Body of pancreas (tissue), 4 donors: ENCODE data around the gene SNED1. TPM values are rescaled to one million over a fixed set of nuclear protein-coding genes. Genes with fewer than 3 reads are reported as not detected.

Experiments
- ATAC-seq: fragments of 150-250 bp; one replicate; pipeline ENCODE4 v1.9.1; 2016
- DNase-seq, 4 donors: peaks; one replicate each; pipeline ENCODE4 v3.0.0-alpha.2; 2019
- H3K27ac ChIP-seq, 4 donors: fragments of 200-600 bp; sonication (generic); 1 replicate in 3 of 4; 2 replicates in 1 of 4; pipeline versions ENCODE4 v1.5.1 to v1.6.1; 2016 to 2019; ENCODE audit warnings: mild to moderate bottlenecking in 1 of 4, mixed read lengths in 1 of 4, moderate library complexity in 1 of 4
- H3K27me3 ChIP-seq, 2 donors: fragments of 200-600 bp; sonication (generic); one replicate each; pipeline ENCODE4 v1.6.0; 2016; ENCODE audit warnings: mild to moderate bottlenecking in 1 of 2
- H3K36me3 ChIP-seq, 2 donors: fragments of 200-600 bp; sonication (generic); replicated peaks in 1 of 2; 2 replicates each; pipeline ENCODE4 v1.5.1; 2016; ENCODE audit warnings: low read depth in 2 of 2; ENCODE audit not compliant: insufficient read depth in 1 of 2
- H3K4me1 ChIP-seq: fragments of 200-600 bp; sonication (generic); one replicate; pipeline ENCODE4 v1.6.0; 2016
- H3K4me3 ChIP-seq, 2 donors: fragments of 200-600 bp; sonication (generic); 1 replicate in 1 of 2; 2 replicates in 1 of 2; pipeline ENCODE4 v1.5.1; 2016 to 2019
- H3K9me3 ChIP-seq, 3 donors: fragments of 200-600 bp; sonication (generic); 1 replicate in 2 of 3; 2 replicates in 1 of 3; pipeline ENCODE4 v1.5.1; 2016
- CTCF ChIP-seq, 7 experiments: fragments of 450-650 bp in 4 of 7; fragments of 200-600 bp in 3 of 7; sonication (generic) in 3 of 7; IDR thresholded peaks; one replicate each; pipeline ENCODE4 v1.5.1; 2016 to 2019; ENCODE audit warnings: antibody characterized with exemption in 7 of 7
- POLR2A ChIP-seq, 3 donors: fragments of 450-650 bp; IDR thresholded peaks; one replicate each; pipeline ENCODE4 v1.6.1; 2016; ENCODE audit warnings: antibody characterized with exemption in 3 of 3, mild to moderate bottlenecking in 2 of 3
- WGBS, 2 donors: methylation state at CpG; one replicate each; pipeline ENCODE4 v1.1.5; 2017; 5-methylcytosine and 5-hydroxymethylcytosine counted together
- intact Hi-C: fragments of 100-400 bp; cut with DNase I; formaldehyde crosslinking; loops from one replicate; pipeline ENCODE4 v1.15.1; 2023
- total RNA-seq, 2 donors: library from RNA; depleted of rRNA; stranded (reverse); fragments of >200 nt; gene quantifications; one replicate each; pipeline ENCODE4 v1.1.0, GENCODE V29; 2016

SNED1 gene
- total RNA-seq, 2 donors from 2014 or later, result 13.5 to 33.0 TPM

DNA sequence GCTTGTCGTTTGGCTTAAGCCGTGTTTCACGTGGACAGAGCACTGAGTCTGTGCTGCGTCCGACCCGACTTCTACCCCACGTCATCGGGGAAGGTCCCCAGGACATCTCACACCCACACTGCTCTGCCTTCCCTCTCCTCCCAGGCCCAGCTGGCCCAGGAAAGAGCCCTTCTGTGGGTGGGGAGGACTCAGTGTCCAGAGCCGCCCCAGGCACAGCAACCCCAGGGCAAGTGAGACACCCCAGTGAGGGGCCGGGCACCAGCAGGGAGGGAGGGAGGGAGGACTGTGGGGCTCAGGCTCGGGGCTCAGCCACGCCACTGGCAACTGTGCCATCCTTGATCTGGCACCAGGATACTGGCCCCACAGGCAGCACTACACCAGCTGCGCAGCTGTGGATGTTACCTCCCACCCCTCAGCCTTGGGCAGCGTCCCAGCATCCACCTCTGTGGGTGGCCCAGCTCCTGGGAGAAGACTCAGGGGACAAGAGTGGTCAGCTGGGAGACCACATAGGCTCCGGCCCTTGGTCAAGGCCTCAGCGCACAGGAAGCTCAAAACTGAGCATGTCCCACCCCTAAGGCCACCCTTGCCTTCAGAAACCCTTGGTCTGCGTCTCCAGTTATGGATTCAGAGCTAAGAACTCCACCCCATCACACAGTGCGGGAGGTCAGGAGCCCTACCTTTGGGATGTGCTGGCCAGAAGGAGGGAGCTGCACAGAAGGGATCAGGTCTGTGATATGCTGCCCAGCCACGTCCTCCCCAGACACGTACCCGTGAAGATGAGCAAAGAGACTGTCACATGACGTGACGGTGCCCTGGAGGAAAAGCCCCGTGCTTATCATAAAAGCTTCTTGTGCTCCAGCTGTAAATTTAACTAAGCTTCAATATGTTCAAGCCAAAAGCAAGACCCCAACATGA, 139.1 kb downstream of the SNED1 start:
- no peak for DNase-seq
- Histone ChIP-seq H3K4me3 (no peak overlapping the region), H3K36me3 (peaks cover 0 to 5% of the 10 kb centered on the region in 2 donors), H3K4me1 (no peaks in the 10 kb centered on the region), H3K27ac (no peak overlapping the region), H3K27me3 (no peaks in the 10 kb centered on the region), H3K9me3 (no peaks in the 10 kb centered on the region)
- TF ChIP-seq POLR2A (IDR thresholded peaks at IDR 0.05) (no peak), CTCF (IDR thresholded peaks at IDR 0.05) (no peak)
- intact Hi-C loops, result no loop called here
- WGBS, 2 donors, result 90 to 92% methylated on average over 15 to 22 of the region's 24 CpGs
- ATAC-seq, result no peak

GRCh38 chr2:241138471-241138870, 140.1 kb downstream of the SNED1 start:
- Histone ChIP-seq H3K4me1 (no peaks in the 10 kb centered on the region), H3K27me3 (no peaks in the 10 kb centered on the region), H3K36me3 (peaks cover 0 to 5% of the 10 kb centered on the region in 2 donors), H3K27ac (no peak overlapping the region), H3K9me3 (no peaks in the 10 kb centered on the region), H3K4me3 (no peak overlapping the region)
- DNase-seq, result no peak
- no peak for TF ChIP-seq CTCF (IDR thresholded peaks at IDR 0.05)
- TF ChIP-seq POLR2A (IDR thresholded peaks at IDR 0.05), result no peak
- 94 to 96% methylated on average over 14 to 16 of the region's 16 CpGs for WGBS, 2 donors
- ATAC-seq, result no peak
- intact Hi-C loops, result no loop called here

DNA sequence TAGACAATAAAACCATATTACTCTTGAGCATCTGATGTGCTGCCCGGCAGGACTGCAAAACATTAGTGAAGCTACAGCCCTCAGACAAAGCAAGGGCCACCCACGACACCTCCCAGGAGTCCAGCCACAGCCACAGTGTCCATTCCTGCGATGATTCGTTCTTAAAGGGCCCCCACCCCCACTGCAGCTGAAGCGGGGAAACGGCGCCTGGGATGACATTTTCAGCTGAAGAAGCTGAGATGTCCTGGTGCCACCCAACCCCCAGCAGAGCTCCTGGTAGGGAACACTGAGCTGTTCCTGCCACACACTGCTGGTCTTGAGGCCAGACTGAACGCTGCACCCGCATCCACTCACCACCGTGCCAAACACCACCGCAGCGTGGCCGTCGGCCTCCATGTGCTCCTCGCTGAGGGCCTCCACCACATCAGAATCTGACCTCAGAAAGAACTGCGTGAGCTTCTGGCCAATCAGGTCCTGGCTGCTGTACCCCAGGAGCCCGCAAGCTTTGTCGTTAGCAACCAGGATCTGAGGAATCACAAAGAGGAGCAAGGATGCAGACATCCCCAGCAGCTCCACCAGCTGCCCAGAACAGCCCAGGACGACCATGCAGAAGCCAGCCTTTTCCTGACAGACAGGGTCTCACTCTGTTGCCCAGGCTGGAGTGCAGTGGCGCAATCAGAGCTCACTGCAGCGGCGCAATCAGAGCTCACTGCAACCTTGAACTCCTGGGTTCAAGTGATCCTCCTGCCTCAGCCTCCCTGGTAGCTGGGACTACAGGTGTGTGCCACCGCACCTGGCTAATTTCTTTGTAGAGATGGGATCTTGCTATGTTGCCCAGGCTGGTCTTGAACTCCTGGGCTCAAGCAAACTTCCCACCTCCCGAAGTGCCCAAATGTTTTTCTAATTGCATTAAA, 141.4 kb downstream of the SNED1 start:
- 94% methylated on average over 8 to 24 of the region's 24 CpGs for WGBS, 2 donors
- no peak overlapping the region for H3K27ac ChIP-seq
- ATAC-seq (no peak), DNase-seq (no peak)
- no peak overlapping the region for H3K4me3 ChIP-seq
- peaks cover 0 to 5% of the 10 kb centered on the region in 2 donors for H3K36me3 ChIP-seq
- TF ChIP-seq POLR2A (IDR thresholded peaks at IDR 0.05) (no peak), CTCF (IDR thresholded peaks at IDR 0.05) (no peak)
- H3K9me3 ChIP-seq, result no peaks in the 10 kb centered on the region
- intact Hi-C loops, result no loop called here
- no peaks in the 10 kb centered on the region for H3K27me3 ChIP-seq
- H3K4me1 ChIP-seq, result no peaks in the 10 kb centered on the region

DNA sequence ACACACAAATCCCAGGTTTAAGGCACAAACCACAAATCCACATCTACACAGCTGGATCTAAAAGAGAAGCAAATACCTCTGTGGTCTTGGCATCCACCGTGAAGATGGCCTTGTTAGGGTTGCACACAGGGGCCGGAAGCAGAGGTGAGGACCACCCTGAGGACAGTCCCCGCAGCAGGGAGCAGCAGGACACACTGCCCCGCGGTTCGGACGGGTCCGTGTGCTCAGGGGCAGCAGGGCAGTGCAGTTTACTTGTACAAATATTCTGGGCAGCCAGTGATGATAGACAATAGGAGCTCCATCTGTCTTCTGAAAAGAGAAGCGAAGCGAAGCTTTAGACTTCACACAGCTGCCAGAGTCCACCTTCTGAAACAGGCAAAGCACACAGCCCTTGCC, 142.0 kb downstream of the SNED1 start:
- ATAC-seq, result no peak
- H3K4me3 ChIP-seq, result no peak overlapping the region
- no peak overlapping the region for H3K27ac ChIP-seq
- no peak for DNase-seq
- peaks cover 0 to 5% of the 10 kb centered on the region in 2 donors for H3K36me3 ChIP-seq
- no peaks in the 10 kb centered on the region for H3K4me1 ChIP-seq
- WGBS, 2 donors, result 89 to 96% methylated on average over 10 of the region's 10 CpGs
- TF ChIP-seq CTCF (IDR thresholded peaks at IDR 0.05), result no peak
- no peak for TF ChIP-seq POLR2A (IDR thresholded peaks at IDR 0.05)
- H3K27me3 ChIP-seq, result no peaks in the 10 kb centered on the region
- H3K9me3 ChIP-seq, result no peaks in the 10 kb centered on the region
- intact Hi-C loops, result no loop called here
